HepG2 (cell line): ENCODE data around the gene OST4. TPM values are rescaled to one million over a fixed set of nuclear protein-coding genes. Genes with fewer than 3 reads are reported as not detected.

Source experiments
- CREB1 ChIP-seq, 2 experiments: fragments of 450-650 bp in 1 of 2; IDR thresholded peaks; 2 replicates each; pipeline ENCODE4 v1.6.1; 2016 to 2017; ENCODE audit warnings: control low read depth in 1 of 2, mild to moderate bottlenecking in 1 of 2, missing compliant biosample characterization in 1 of 2, missing genetic modification characterization in 1 of 2
- E2F5 ChIP-seq: sonication (generic); formaldehyde crosslinking; conservative IDR thresholded peaks from 2 replicates; pipeline ENCODE4 v1.4.0; 2020; ENCODE audit warnings: missing genetic modification reagents
- FUBP1 ChIP-seq: sonication (generic); formaldehyde crosslinking; IDR thresholded peaks from 2 replicates; pipeline ENCODE4 v1.5.1; 2020; ENCODE audit warnings: missing genetic modification reagents, mild to moderate bottlenecking, borderline replicate concordance
- HHEX ChIP-seq: IDR thresholded peaks from 2 replicates; pipeline ENCODE4 v1.6.1; 2016; ENCODE audit warnings: control low read depth
- HMGA1 ChIP-seq: sonication (generic); formaldehyde crosslinking; conservative IDR thresholded peaks from 2 replicates; pipeline ENCODE4 v1.4.0; 2020; ENCODE audit warnings: missing genetic modification reagents
- JUND ChIP-seq: sonication (generic); formaldehyde crosslinking; IDR thresholded peaks from 2 replicates; pipeline ENCODE4 v1.8.0; 2022; ENCODE audit warnings: mild to moderate bottlenecking, missing genetic modification reagents
- MED1 ChIP-seq: sonication (generic); formaldehyde crosslinking; IDR thresholded peaks from 2 replicates; pipeline ENCODE4 v1.4.0; 2020; ENCODE audit warnings: missing genetic modification reagents
- MXI1 ChIP-seq: IDR thresholded peaks from 3 replicates; pipeline ENCODE4 v1.6.1; 2012; ENCODE audit warnings: low read depth, low read length, inconsistent platforms, borderline replicate concordance
- ONECUT2 ChIP-seq: sonication (generic); formaldehyde crosslinking; IDR thresholded peaks from 2 replicates; pipeline ENCODE4 v1.4.0; 2020; ENCODE audit warnings: missing genetic modification reagents
- PATZ1 ChIP-seq: sonication (generic); formaldehyde crosslinking; IDR thresholded peaks from 2 replicates; pipeline ENCODE4 v1.4.0; 2020; ENCODE audit warnings: missing genetic modification reagents
- PRPF4 ChIP-seq: fragments of 200-400 bp; formaldehyde crosslinking; IDR thresholded peaks from 2 replicates; pipeline ENCODE4 v1.6.1; 2016; ENCODE audit warnings: low read length, low read depth; ENCODE audit not compliant: poor library complexity, severe bottlenecking
- RBFOX2 ChIP-seq: fragments of 200-400 bp; formaldehyde crosslinking; IDR thresholded peaks from 2 replicates; pipeline ENCODE4 v1.6.1; 2017; ENCODE audit warnings: low read depth, mild to moderate bottlenecking, low read length
- RFXAP ChIP-seq: sonication (generic); formaldehyde crosslinking; IDR thresholded peaks from 2 replicates; pipeline ENCODE4 v1.4.0; 2020; ENCODE audit warnings: missing genetic modification reagents, borderline replicate concordance
- ZNF264 ChIP-seq: sonication (generic); formaldehyde crosslinking; IDR thresholded peaks from 2 replicates; pipeline ENCODE4 v1.4.0; 2020; ENCODE audit warnings: missing genetic modification reagents
- ZNF292 ChIP-seq: sonication (generic); formaldehyde crosslinking; IDR thresholded peaks from 2 replicates; pipeline ENCODE4 v1.8.1; 2022; ENCODE audit warnings: mild to moderate bottlenecking, low read depth, missing genetic modification reagents, borderline replicate concordance
- ZNF3 ChIP-seq: IDR thresholded peaks from 2 replicates; pipeline ENCODE4 v1.7.0; 2017; ENCODE audit warnings: inconsistent platforms
- ZNF350 ChIP-seq: sonication (generic); formaldehyde crosslinking; IDR thresholded peaks from 2 replicates; pipeline ENCODE4 v1.4.0; 2020; ENCODE audit warnings: mild to moderate bottlenecking, low read depth, missing genetic modification reagents, borderline replicate concordance
- ZNF605 ChIP-seq: sonication (generic); formaldehyde crosslinking; IDR thresholded peaks from 2 replicates; pipeline ENCODE4 v1.8.0; 2022; ENCODE audit warnings: mild to moderate bottlenecking, missing genetic modification reagents
- ZNF709 ChIP-seq: sonication (generic); formaldehyde crosslinking; IDR thresholded peaks from 2 replicates; pipeline ENCODE4 v1.5.0; 2020; ENCODE audit warnings: mild to moderate bottlenecking, missing genetic modification reagents
- ZNF724P ChIP-seq: sonication (generic); formaldehyde crosslinking; IDR thresholded peaks from 2 replicates; pipeline ENCODE4 v1.8.0; 2022; ENCODE audit warnings: missing genetic modification reagents, borderline replicate concordance
- polyA plus RNA-seq, 8 experiments: library from polyadenylated mRNA; depleted of rRNA in 3 of 8; stranded (reverse) in 7 of 8; unstranded in 1 of 8; fragments of >200 nt; fragmentation: Illumina TruSeq in 4 of 8; extraction: Trizol in 4 of 8; gene quantifications; 2 replicates each; pipeline versions ENCODE4 v1.2.1 to v1.2.3, GENCODE V29; 2011 to 2016; ENCODE audit warnings: low read depth in 4 of 8, missing spikeins in 1 of 8, mixed read lengths in 1 of 8; ENCODE audit not compliant: insufficient read depth in 1 of 8
- total RNA-seq, 5 experiments: library from RNA; depleted of rRNA; stranded (reverse); fragments of >200 nt; fragmentation: Illumina TruSeq; extraction: Trizol; gene quantifications; 2 replicates each; pipeline ENCODE4 v1.2.3, GENCODE V29; 2016; ENCODE audit warnings: low read depth in 1 of 5
- TF ChIP-seq, protein P1 (sequence below): sonication (generic); formaldehyde crosslinking; IDR thresholded peaks from 2 replicates; pipeline ENCODE4 v1.4.0; 2020; ENCODE audit warnings: missing genetic modification reagents, mild to moderate bottlenecking, borderline replicate concordance

The OST4 gene
- total and polyA plus RNA-seq, 2 of the 13 experiments (the other 11 are each of a cell fraction or from before 2014, with no cell fraction given) = 498 to 584 TPM

GRCh38 chr2:27050996-27051901, 20.2 kb downstream of the OST4 start, which contains the start of gene AGBL5 (continued):
- TF ChIP-seq ZNF350 = peak; percentile 70
- TF ChIP-seq ZNF292 (CRISPR knock-in tag) = peak; percentile 47; the same call in 1 of the 2 replicates
- TF ChIP-seq ZNF3 (CRISPR knock-in tag) = no peak; the same call in 1 of the 2 replicates
- peak; percentile 98; the same call in 1 of the 2 replicates for TF ChIP-seq FUBP1 (CRISPR knock-in tag)
- peak; percentile 52; the same call in 1 of the 2 replicates for TF ChIP-seq E2F5
- peak; percentile 93 for TF ChIP-seq ZNF605 (CRISPR knock-in tag)
- peak; percentile 83 for TF ChIP-seq RBFOX2
- TF ChIP-seq MXI1 = no peak; the same call in 2 of the 3 replicates
- TF ChIP-seq, protein P1, sequence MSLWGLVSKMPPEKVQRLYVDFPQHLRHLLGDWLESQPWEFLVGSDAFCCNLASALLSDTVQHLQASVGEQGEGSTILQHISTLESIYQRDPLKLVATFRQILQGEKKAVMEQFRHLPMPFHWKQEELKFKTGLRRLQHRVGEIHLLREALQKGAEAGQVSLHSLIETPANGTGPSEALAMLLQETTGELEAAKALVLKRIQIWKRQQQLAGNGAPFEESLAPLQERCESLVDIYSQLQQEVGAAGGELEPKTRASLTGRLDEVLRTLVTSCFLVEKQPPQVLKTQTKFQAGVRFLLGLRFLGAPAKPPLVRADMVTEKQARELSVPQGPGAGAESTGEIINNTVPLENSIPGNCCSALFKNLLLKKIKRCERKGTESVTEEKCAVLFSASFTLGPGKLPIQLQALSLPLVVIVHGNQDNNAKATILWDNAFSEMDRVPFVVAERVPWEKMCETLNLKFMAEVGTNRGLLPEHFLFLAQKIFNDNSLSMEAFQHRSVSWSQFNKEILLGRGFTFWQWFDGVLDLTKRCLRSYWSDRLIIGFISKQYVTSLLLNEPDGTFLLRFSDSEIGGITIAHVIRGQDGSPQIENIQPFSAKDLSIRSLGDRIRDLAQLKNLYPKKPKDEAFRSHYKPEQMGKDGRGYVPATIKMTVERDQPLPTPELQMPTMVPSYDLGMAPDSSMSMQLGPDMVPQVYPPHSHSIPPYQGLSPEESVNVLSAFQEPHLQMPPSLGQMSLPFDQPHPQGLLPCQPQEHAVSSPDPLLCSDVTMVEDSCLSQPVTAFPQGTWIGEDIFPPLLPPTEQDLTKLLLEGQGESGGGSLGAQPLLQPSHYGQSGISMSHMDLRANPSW (CRISPR knock-in tag) = peak; percentile 98; the same call in 1 of the 2 replicates
- TF ChIP-seq ONECUT2 = peak; percentile 77
- TF ChIP-seq PRPF4 = no peak
- TF ChIP-seq ZNF724P (CRISPR knock-in tag) = peak; percentile 95
- TF ChIP-seq RFXAP (CRISPR knock-in tag) = peak; percentile 94
- TF ChIP-seq CREB1 (IDR thresholded peaks at IDR 0.05) = 0 out of 2 replicates have a peak, but pooled peaks have one; percentile 20
- no peak; the same call in none of the 2 replicates for TF ChIP-seq CREB1 (CRISPR knock-in tag; IDR thresholded peaks at IDR 0.05)
- no peak for TF ChIP-seq HMGA1 (CRISPR knock-in tag)
- TF ChIP-seq ZNF709 (CRISPR knock-in tag) = peak; percentile 95
- TF ChIP-seq ZNF264 (CRISPR knock-in tag) = peak; percentile 94
- TF ChIP-seq PATZ1 = 0 out of 2 replicates have a peak, but pooled peaks have one; percentile 4
- TF ChIP-seq JUND = no peak
- TF ChIP-seq MED1 (CRISPR knock-in tag) = peak; percentile 55; the same call in 1 of the 2 replicates
- TF ChIP-seq HHEX (CRISPR knock-in tag) = peak; percentile 54; the same call in 1 of the 2 replicates
